HG03442 (cell line): ENCODE measurements around the gene DOP1B.
"Not testable (repeated sequence)": the region's sequence is repeated elsewhere in the genome, so short reads cannot be mapped to it uniquely, and the experiment has no call there.

Experiments used
- ATAC-seq: cut with Tn5 transposase; IDR thresholded peaks from one replicate; pipeline ENCODE4 v1.9.1; 2021; ENCODE audit warnings: mild to moderate bottlenecking, moderate library complexity; ENCODE audit not compliant: unreplicated experiment

DOP1B gene

GRCh38 chr21:36170823-36171222, 14.2 kb downstream of the DOP1B start:
- ATAC-seq: no peak

GRCh38 chr21:36171336-36171735, 14.7 kb downstream of the DOP1B start:
- ATAC-seq: no peak

GRCh38 chr21:36171741-36172331, 15.2 kb downstream of the DOP1B start:
- no peak for ATAC-seq

- ATAC-seq: no peak
These were observed 18.2 kb downstream of the DOP1B start for GRCh38 chr21:36174780-36175179.

GRCh38 chr21:36175771-36176565, 19.3 kb downstream of the DOP1B start:
- ATAC-seq: no peak

- ATAC-seq: no peak
These were observed 21.7 kb downstream of the DOP1B start for GRCh38 chr21:36178349-36178748.

- ATAC-seq: no peak
These were observed 22.5 kb downstream of the DOP1B start for GRCh38 chr21:36179145-36179544.

GRCh38 chr21:36180963-36181362, 24.3 kb downstream of the DOP1B start:
- ATAC-seq: no peak

- ATAC-seq: no peak
These were observed 26.6 kb downstream of the DOP1B start for GRCh38 chr21:36183144-36183795.

GRCh38 chr21:36184545-36184944, 27.9 kb downstream of the DOP1B start:
- no peak for ATAC-seq

- no peak for ATAC-seq
These were observed 28.9 kb downstream of the DOP1B start for GRCh38 chr21:36185523-36185922.

- no peak for ATAC-seq
These were observed 29.5 kb downstream of the DOP1B start for GRCh38 chr21:36186081-36186480.

- ATAC-seq: no peak
These were observed 30.1 kb downstream of the DOP1B start for GRCh38 chr21:36186506-36187399.

GRCh38 chr21:36188081-36188681, 31.6 kb downstream of the DOP1B start:
- no peak for ATAC-seq

GRCh38 chr21:36188937-36189336, 32.3 kb downstream of the DOP1B start:
- no peak for ATAC-seq

- ATAC-seq: no peak
These were observed 34.1 kb downstream of the DOP1B start for GRCh38 chr21:36190736-36191135.

GRCh38 chr21:36193200-36193599, 36.6 kb downstream of the DOP1B start:
- no peak for ATAC-seq

- ATAC-seq: no peak
These were observed 37.4 kb downstream of the DOP1B start for GRCh38 chr21:36194024-36194423.

- ATAC-seq: no peak
These were observed 39.0 kb downstream of the DOP1B start for GRCh38 chr21:36195613-36196012.

GRCh38 chr21:36199021-36199420, 42.4 kb downstream of the DOP1B start:
- ATAC-seq: no peak

- ATAC-seq: not testable (repeated sequence)
These were observed 43.0 kb downstream of the DOP1B start for GRCh38 chr21:36199575-36199974.
